ENCODE data around the gene PSD2.

PSD2 gene

DNA sequence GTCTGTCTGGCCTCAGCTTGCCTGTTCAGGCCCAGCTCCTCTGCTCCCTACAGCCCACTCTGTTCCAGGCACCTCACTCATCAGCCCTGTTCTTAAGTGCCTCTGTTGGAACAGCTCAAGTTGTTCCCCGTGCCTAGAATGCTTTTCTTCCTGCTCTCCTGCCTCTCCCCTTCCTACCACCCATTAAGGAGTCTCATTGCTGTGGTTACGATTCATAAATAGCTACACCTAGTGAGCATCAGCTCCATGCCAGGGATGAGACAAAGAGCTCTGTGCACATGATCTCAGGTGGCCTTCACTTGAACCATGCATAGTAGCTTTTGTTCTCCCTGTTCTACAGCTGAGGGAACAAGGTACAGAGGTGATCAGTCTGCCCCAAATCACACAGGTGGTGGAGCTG, 54.3 kb downstream of the PSD2 start:
- no peak overlapping the region for H3K27ac ChIP-seq (ENCODE audit: low read depth, low read length)
- H3K27me3 ChIP-seq (ENCODE audit: insufficient read depth, low read length) = peaks cover 10% of the 10 kb centered on the region
- no peaks in the 10 kb centered on the region for H3K36me3 ChIP-seq (ENCODE audit: insufficient read depth, low read length)
- H3K79me2 ChIP-seq (ENCODE audit: control insufficient read depth, insufficient read depth, low read length, unreplicated experiment) = no peaks in the 10 kb centered on the region
- H2AFZ ChIP-seq (ENCODE audit: low read length, unreplicated experiment) = no peak overlapping the region
- H3K4me3 ChIP-seq (ENCODE audit: low read depth, low read length) = no peak overlapping the region
- H3K4me1 ChIP-seq (ENCODE audit: control insufficient read depth, insufficient read depth, low read length, unreplicated experiment) = no peaks in the 10 kb centered on the region

DNA sequence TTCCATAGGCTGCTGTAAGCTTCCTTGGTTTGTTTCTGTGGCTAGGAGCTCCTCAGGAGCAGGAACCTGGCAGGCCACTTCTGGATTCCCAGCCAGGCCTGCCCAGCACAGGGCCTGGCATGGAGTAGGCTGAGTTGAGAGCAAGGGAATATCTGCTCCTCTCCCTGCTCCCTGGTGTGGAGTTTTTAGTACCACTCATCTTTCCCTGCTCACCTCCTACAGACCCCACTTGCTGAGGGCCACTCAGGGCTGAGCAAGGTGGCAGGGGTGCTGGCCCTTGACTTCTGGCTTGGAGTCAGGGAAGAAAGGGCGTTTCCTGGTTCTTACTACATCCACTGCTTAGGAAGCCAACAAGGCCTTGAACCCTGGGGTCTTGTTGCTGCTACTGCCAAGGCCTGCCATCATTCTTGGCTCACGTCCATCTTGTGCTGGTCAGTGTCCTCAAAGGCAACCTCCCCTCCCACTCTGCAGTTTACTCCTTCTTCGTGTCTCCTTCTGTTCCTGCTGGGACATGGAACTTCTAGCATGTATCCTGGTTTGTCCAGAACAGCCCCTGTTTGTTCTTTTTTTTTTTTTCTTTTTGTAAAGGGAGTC, 54.9 kb downstream of the PSD2 start:
- Histone ChIP-seq H2AFZ (ENCODE audit: low read length, unreplicated experiment) (no peak overlapping the region), H3K36me3 (ENCODE audit: insufficient read depth, low read length) (no peaks in the 10 kb centered on the region), H3K27ac (ENCODE audit: low read depth, low read length) (no peak overlapping the region), H3K27me3 (ENCODE audit: insufficient read depth, low read length) (peaks cover 10% of the 10 kb centered on the region), H3K4me1 (ENCODE audit: control insufficient read depth, insufficient read depth, low read length, unreplicated experiment) (no peaks in the 10 kb centered on the region), H3K79me2 (ENCODE audit: control insufficient read depth, insufficient read depth, low read length, unreplicated experiment) (no peaks in the 10 kb centered on the region), H3K4me3 (ENCODE audit: low read depth, low read length) (no peak overlapping the region)

GRCh38 chr5:139851558-139851957, 56.0 kb downstream of the PSD2 start:
- Histone ChIP-seq H3K4me1 (ENCODE audit: control insufficient read depth, insufficient read depth, low read length, unreplicated experiment) (no peaks in the 10 kb centered on the region), H3K4me3 (ENCODE audit: low read depth, low read length) (no peak overlapping the region), H3K36me3 (ENCODE audit: insufficient read depth, low read length) (no peaks in the 10 kb centered on the region), H2AFZ (ENCODE audit: low read length, unreplicated experiment) (no peak overlapping the region), H3K27me3 (ENCODE audit: insufficient read depth, low read length) (peaks cover 10% of the 10 kb centered on the region), H3K79me2 (ENCODE audit: control insufficient read depth, insufficient read depth, low read length, unreplicated experiment) (no peaks in the 10 kb centered on the region), H3K27ac (ENCODE audit: low read depth, low read length) (no peak overlapping the region)

GRCh38 chr5:139852696-139853095, 57.1 kb downstream of the PSD2 start:
- H3K4me1 ChIP-seq (ENCODE audit: control insufficient read depth, insufficient read depth, low read length, unreplicated experiment) = no peaks in the 10 kb centered on the region
- H3K27ac ChIP-seq (ENCODE audit: low read depth, low read length) = no peak overlapping the region
- no peaks in the 10 kb centered on the region for H3K36me3 ChIP-seq (ENCODE audit: insufficient read depth, low read length)
- H2AFZ ChIP-seq (ENCODE audit: low read length, unreplicated experiment) = no peak overlapping the region
- H3K79me2 ChIP-seq (ENCODE audit: control insufficient read depth, insufficient read depth, low read length, unreplicated experiment) = no peaks in the 10 kb centered on the region
- peaks cover 10% of the 10 kb centered on the region; the same call in 1 of the 2 replicates for H3K27me3 ChIP-seq (ENCODE audit: insufficient read depth, low read length)
- no peak overlapping the region for H3K4me3 ChIP-seq (ENCODE audit: low read depth, low read length)

GRCh38 chr5:139854029-139854605, 58.5 kb downstream of the PSD2 start:
- H3K4me3 ChIP-seq (ENCODE audit: low read depth, low read length) = no peak overlapping the region
- H3K27ac ChIP-seq (ENCODE audit: low read depth, low read length) = no peak overlapping the region
- no peaks in the 10 kb centered on the region for H3K4me1 ChIP-seq (ENCODE audit: control insufficient read depth, insufficient read depth, low read length, unreplicated experiment)
- no peaks in the 10 kb centered on the region for H3K79me2 ChIP-seq (ENCODE audit: control insufficient read depth, insufficient read depth, low read length, unreplicated experiment)
- H3K27me3 ChIP-seq (ENCODE audit: insufficient read depth, low read length) = peaks cover 15% of the 10 kb centered on the region
- H3K36me3 ChIP-seq (ENCODE audit: insufficient read depth, low read length) = no peaks in the 10 kb centered on the region
- no peak overlapping the region for H2AFZ ChIP-seq (ENCODE audit: low read length, unreplicated experiment)

DNA sequence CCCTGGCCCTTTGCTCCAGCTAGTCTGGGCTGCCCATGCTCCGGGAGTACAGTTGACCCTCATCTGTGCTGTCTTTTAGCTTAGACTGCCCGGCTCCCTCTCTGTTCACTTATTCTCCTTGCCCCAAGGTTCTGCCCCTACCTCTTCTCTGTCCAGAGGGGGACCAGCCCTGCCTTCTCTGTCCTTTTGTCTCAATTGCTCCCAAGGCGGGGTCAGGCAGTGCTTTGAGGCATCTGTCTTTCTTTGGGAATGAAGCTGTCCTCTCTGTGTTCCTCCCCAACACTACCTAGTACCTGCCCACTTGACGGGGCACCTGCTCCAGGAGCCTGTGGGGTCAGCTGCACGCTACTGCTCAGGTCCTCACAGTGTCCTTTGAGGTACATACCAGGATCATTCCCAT, 59.3 kb downstream of the PSD2 start:
- no peak overlapping the region for H3K4me3 ChIP-seq (ENCODE audit: low read depth, low read length)
- no peak overlapping the region for H2AFZ ChIP-seq (ENCODE audit: low read length, unreplicated experiment)
- no peaks in the 10 kb centered on the region for H3K36me3 ChIP-seq (ENCODE audit: insufficient read depth, low read length)
- H3K4me1 ChIP-seq (ENCODE audit: control insufficient read depth, insufficient read depth, low read length, unreplicated experiment) = no peaks in the 10 kb centered on the region
- peaks cover 14% of the 10 kb centered on the region for H3K27me3 ChIP-seq (ENCODE audit: insufficient read depth, low read length)
- H3K27ac ChIP-seq (ENCODE audit: low read depth, low read length) = no peak overlapping the region
- no peaks in the 10 kb centered on the region for H3K79me2 ChIP-seq (ENCODE audit: control insufficient read depth, insufficient read depth, low read length, unreplicated experiment)

- Histone ChIP-seq H3K4me3 (ENCODE audit: low read depth, low read length) (no peak overlapping the region), H3K27me3 (ENCODE audit: insufficient read depth, low read length) (peaks cover 14% of the 10 kb centered on the region), H3K4me1 (ENCODE audit: control insufficient read depth, insufficient read depth, low read length, unreplicated experiment) (no peaks in the 10 kb centered on the region), H2AFZ (ENCODE audit: low read length, unreplicated experiment) (no peak overlapping the region), H3K79me2 (ENCODE audit: control insufficient read depth, insufficient read depth, low read length, unreplicated experiment) (no peaks in the 10 kb centered on the region), H3K36me3 (ENCODE audit: insufficient read depth, low read length) (no peaks in the 10 kb centered on the region), H3K27ac (ENCODE audit: low read depth, low read length) (no peak overlapping the region)
Measured at GRCh38 chr5:139855451-139855850, 59.8 kb downstream of the PSD2 start.

DNA sequence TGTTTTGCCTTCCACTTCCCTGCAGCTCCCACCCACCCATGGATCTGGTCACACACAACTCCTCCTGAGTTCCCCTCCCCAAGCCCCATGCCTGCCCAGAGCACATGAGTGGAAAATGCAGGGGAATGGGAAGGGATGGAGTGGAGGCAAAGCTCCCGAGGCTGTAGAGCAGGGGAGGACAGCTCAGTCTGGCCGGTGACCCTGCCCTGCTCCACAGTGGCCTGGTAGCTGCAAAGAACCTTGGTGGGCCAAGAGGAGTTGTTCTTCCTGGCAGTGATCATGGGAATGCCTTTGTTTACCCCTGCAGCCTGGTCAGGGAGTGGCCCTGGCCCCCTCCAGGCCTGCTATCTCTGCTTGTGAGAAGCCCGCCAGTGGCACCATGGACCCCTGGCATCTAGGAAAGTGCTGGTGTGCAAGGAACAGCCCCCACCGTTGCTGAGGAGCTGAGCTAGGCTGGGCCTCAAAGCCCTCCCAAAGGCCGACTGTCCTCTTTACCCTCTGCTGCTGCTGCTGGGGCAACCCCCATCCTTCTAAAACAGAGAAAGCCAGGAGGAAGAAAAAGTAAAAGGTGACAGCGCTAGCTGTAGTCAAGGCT, 60.4 kb downstream of the PSD2 start:
- Histone ChIP-seq H3K27me3 (ENCODE audit: insufficient read depth, low read length) (peaks cover 14% of the 10 kb centered on the region), H3K4me3 (ENCODE audit: low read depth, low read length) (no peak overlapping the region), H3K36me3 (ENCODE audit: insufficient read depth, low read length) (no peaks in the 10 kb centered on the region), H3K4me1 (ENCODE audit: control insufficient read depth, insufficient read depth, low read length, unreplicated experiment) (no peaks in the 10 kb centered on the region), H3K79me2 (ENCODE audit: control insufficient read depth, insufficient read depth, low read length, unreplicated experiment) (no peaks in the 10 kb centered on the region), H2AFZ (ENCODE audit: low read length, unreplicated experiment) (no peak overlapping the region), H3K27ac (ENCODE audit: low read depth, low read length) (no peak overlapping the region)

GRCh38 chr5:139856714-139857113, 61.1 kb downstream of the PSD2 start:
- Histone ChIP-seq H3K4me1 (ENCODE audit: control insufficient read depth, insufficient read depth, low read length, unreplicated experiment) (no peaks in the 10 kb centered on the region), H3K4me3 (ENCODE audit: low read depth, low read length) (no peak overlapping the region), H2AFZ (ENCODE audit: low read length, unreplicated experiment) (no peak overlapping the region), H3K36me3 (ENCODE audit: insufficient read depth, low read length) (no peaks in the 10 kb centered on the region), H3K27me3 (ENCODE audit: insufficient read depth, low read length) (peaks cover 14% of the 10 kb centered on the region), H3K79me2 (ENCODE audit: control insufficient read depth, insufficient read depth, low read length, unreplicated experiment) (no peaks in the 10 kb centered on the region), H3K27ac (ENCODE audit: low read depth, low read length) (no peak overlapping the region)

GRCh38 chr5:139859013-139859412, 63.4 kb downstream of the PSD2 start:
- Histone ChIP-seq H3K4me1 (ENCODE audit: control insufficient read depth, insufficient read depth, low read length, unreplicated experiment) (no peaks in the 10 kb centered on the region), H3K36me3 (ENCODE audit: insufficient read depth, low read length) (no peaks in the 10 kb centered on the region), H3K79me2 (ENCODE audit: control insufficient read depth, insufficient read depth, low read length, unreplicated experiment) (no peaks in the 10 kb centered on the region), H2AFZ (ENCODE audit: low read length, unreplicated experiment) (no peak overlapping the region), H3K27me3 (ENCODE audit: insufficient read depth, low read length) (peaks cover 14% of the 10 kb centered on the region), H3K27ac (ENCODE audit: low read depth, low read length) (no peak overlapping the region), H3K4me3 (ENCODE audit: low read depth, low read length) (no peak overlapping the region)
